ENCODE data around the gene ISYNA1.
"Not testable (repeated sequence)": the region's sequence is repeated elsewhere in the genome, so short reads cannot be mapped to it uniquely, and the experiment has no call there.

The ISYNA1 gene

DNA sequence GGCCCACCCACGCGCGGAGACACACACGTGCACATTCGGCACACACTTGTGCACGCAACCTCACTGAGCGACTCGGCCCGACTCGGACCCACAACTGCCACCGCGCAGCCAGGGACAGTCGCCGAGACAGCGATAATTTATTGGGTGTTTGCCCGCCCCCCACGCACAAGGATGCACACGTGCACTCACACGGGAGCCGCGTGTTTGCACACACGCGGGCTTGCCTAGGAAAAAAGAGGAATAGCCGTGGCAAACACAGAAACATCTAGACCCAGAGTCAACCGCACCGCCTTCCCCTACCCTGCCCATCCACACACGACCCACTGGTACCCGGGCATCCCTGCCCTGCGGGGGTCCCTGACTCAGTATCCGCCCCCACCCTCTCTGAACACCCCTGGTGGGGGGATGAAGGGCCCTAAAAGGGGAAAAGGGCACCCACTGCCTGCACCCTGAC lies 19.9 kb downstream of the ISYNA1 start:
- DNase-seq, result no peak

DNA sequence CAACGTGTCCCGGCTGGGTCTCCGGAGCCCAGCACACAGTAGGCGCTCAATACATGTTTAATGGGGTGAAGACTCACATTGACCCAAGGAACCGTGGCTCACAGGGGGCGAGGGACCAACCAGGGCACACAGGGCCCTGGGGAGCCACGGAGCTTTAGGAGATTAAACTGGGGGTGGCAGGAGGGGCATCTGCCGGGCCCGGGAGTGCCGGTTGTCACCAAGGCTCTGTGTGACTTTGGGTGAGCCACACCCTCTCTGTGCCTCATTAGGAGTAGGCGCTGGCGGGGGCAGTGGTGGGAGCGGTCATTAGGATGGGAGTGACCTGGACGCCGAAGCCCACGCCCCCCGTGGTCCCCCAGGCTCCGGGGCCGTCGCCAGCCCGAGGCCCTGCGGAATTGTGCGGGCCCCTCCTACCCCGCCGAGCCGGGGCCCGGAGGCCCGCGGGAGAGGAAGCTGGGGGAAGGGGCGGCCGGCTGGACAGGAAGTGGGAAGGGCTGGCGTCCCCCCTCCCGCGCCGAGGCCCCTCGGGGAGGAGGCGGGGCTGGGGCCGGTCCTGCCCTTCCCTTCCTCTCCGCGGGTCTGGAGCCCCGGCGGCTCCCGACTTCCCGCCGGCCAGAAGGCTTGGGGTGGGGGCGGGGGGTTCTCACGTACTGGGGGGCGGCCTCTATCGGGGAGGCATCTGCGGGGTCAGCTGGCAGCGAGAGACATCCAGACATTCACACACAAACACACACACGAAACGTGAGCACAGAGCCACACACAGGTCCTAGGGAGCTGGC lies 20.5 kb downstream of the ISYNA1 start:
- DNase-seq, result peak; percentile 54

DNA sequence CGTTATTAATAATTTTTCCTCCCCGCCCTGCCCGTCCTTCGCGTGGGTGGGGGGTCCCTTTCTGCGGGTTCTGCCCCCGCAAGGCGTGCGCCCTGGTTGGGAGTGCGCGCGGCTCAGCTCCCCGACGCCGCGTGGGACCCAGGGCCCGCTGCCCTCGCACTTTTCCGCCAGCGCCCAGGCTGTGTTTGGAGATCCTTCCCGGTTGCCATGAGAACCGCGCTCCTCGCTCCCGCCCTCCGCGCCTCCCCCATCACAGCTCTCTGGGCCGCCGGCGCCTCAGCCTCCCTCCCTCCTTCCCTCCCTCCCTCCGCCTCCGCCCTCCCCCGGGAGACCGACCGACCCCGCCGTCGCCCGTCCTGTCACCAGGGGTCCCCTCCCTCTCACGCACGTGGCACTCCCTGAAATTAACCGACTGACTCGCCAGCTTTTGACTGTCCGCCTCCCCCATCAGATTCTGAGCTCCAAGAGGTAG lies 21.1 kb downstream of the ISYNA1 start:
- DNase-seq, result peak; percentile 64

DNA sequence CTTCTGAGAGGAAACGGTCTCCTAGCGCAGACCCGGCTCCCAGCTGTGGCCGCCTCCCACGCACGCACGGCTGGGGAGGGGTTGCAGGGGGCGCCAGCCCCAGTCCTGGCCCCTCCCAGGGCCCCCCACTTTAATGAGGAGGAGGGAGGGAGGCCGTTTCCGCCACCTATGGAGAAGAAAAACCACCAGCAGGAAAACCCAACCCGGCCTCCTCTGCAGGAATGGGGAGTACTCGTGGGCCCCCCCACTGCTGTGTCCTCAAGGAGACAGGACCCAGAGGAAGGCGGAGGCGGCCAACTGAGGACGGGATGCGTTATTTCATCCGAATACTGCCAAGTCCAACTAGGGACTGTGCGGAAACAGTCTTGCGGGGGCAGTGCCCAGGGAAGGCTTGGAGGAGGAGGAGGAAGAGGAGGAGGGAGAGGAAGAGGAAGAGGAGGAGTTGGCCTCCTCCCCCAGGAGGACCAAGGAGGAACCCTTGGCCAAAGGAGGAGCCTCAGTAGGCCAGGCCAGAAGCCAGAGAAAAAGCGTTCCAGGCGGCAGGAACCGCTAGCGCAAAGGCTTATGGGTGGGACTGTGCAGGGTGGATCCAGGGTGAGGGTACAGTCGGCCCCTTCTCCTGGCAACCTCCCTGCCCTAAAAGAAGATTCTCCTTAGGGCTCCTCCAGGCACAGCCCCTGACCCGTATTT lies 22.6 kb downstream of the ISYNA1 start:
- no peak for DNase-seq

DNA sequence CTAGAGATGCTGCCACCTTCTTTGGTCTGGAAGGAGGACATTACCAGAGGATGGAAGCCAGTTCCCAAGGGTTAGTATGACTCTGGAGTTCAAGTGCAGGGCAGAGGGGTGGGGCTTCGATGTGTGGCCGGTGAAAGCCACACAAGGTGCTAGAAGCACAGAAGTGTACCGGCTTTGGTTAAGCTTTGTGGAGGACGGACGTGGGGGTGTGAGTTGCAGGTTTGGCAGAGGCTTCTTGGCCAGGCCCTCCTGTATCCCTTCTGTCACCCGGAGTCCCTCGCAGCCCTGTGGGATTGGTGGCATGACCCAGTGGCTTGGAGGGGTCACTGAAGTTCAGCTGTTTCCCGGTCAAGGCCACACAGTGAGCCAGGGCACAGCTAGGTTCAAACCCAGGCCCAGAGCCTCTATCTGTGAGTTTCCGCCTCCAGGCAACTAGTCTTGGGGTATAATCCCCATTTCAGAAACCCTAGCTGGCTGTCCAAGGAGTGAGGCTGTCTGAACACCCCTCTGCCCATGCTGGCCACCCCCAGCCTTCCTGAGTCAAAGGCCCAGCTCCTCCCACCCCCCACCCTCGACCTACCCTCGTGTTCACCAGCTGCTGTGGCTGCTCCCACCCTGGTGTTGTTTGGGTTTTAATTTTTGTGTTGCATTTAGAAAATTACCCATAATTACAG lies 23.3 kb downstream of the ISYNA1 start:
- no peak for DNase-seq

DNA sequence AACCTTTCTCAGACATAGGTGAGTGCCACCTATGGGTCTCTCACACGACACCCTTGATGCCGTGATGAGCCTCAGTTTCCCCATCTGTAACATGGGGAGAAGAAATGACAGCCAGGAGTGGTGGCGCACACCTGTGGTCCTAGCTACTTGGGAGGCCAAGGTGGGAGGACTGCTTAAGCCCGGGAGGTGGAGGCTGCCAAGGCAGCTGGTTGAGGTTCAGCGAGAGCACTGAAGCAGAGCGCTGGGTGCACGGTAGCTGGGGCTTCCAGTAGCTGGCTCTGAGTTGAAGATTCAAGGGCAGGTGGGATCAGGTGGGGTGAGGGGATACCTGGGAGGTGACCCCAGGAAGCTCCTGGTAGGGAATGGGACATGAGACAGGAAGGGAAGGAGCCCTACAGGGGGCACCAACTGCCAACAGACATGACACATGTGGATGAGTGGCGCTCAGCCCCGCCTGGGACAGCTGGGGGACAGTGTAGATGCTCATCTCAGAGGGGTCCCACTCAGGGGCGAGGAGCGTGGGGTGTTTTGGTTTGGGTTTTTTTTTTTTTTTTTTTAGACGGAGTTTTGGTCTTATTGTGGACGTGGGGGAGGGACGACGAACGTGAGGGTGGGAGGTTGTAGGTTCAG lies 25.2 kb downstream of the ISYNA1 start:
- no peak for DNase-seq

DNA sequence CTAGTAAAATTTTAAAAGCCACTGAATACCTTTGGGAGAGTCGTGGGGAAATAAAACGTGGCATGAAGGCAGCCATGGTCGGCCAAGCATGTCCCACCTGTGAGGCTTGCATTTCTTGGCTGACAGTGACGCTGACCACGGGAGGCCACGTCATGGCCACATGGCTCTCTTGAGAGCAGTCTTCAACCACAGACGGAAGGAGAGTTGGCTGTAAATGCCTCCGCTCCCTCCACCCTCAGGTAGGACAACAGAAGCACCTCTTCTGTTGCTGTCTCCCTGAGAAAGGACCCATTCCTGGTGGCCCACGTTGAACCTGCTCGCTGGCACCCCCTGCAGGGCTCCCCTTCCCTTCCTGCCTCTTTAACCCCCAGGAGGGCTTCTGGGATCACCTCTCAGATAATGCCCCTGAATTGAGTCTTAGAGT lies 29.9 kb downstream of the ISYNA1 start:
- peak; percentile 28 for DNase-seq

DNA sequence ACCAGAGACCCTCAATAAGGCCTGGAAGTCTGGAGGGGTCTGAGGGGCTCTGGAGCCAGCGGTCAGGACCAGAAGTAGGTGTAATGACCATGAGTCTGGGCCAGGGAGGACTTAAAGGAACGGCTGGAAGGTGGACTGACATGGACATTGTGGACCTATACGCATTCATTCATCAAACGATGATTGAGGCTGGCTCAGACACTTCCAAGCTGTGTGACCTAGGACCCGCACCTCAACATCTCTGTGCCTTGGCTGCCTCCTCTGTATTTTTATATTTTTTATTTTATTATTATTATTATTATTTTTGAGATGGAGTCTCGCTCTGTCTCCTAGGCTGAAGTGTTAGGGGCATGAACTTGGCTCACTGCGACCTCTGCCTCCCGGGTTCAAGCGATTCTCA lies 31.2 kb downstream of the ISYNA1 start:
- no peak for DNase-seq

DNA sequence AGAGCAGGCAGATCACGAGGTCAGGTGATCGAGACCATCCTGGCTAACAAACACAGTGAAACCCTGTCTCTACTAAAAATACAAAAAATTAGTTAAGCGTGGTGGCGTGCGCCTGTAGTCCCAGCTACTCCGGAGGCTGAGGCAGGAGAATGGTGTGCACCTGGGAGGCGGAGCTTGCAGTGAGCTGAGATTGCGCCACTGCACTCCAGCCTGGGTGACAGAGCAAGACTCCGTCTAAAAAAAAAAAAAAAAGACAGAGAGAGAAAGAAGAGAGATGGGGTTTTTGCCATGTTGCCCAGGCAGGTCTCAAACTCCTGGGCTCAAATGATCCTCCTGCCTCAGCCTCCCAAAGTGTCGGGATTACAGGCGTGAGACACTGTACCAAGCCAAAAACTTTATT lies 32.2 kb downstream of the ISYNA1 start:
- not testable (repeated sequence) for DNase-seq

DNA sequence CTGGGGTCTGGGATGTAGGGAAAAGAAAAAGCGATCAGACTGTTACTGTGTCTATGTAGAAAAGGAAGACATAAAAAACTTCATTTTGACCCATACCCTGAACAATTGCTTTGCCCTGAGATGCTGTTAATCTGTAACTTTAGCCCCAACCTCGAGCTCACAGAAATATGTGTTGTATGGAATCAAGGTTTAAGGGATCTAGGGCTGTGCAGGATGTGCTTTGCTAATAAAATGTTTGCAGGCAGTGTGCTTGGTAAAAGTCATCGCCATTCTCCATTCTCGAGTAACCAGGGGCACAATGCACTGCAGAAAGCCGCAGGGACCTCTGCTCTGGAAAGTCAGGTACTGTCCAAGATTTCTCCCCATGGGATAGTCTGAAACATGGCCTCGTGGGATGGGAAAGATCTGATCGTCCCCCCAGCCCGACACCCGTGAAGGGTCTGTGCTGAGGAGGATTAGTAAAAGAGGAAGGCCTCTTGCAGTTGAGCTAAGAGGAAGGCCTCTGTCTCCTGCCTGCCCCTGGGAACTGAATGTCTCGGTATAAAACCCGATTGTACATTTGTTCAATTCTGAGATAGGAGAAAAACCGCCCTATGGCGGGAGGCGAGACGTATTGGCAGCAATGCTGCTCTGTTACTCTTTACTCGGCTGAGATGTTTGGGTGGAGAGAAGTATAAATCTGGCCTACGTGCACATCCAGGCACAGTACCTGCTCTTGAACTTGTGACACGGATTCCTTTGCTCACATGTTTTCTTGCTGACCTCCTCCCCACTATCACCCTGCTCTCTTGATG lies 35.3 kb downstream of the ISYNA1 start:
- not testable (repeated sequence) for DNase-seq

DNA sequence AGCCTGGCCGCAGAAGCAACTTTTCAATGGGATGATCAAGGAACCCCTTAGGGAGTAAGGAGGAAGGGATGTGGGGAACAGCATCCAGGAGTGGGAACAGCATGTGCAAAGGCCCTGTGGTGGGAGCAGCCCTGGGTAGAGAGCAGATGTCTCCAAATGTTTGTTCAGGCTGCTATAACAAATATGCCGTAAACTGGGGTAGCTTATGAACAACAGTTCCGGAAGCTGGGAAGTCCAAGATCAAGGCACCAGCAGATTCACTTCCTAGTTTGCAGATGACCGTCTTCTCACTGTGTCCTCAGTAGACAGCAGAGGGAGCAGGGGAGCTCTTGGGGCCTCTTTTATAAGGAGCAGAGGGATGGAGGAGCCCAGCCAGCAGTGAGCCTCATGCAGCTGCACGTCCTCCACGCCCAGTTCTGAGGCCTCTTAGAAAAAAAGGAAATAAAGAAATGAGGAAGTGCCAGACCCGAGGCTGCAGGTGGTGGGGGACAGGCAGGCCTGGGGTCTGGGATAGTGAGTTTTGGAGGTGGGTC lies 36.3 kb downstream of the ISYNA1 start:
- no peak for DNase-seq

DNA sequence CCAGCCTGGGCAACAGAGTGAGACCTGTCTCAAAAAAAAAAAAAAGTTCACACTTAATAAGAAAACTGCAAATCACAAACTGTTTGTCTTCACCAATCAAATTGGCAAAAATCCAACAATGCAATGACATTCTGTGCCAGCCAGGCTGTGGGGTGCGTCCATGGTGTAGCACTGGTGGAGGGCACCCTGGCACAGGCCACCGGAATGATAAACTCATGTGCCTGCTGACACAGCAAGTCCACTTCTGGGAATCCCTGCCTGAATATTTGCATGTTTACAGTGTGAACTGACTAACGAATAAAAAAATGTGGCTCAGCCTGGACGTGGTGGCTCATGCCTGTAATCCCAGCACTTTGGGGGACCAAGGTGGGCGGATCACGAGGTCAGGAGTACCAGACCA lies 38.9 kb downstream of the ISYNA1 start:
- no peak for DNase-seq

DNA sequence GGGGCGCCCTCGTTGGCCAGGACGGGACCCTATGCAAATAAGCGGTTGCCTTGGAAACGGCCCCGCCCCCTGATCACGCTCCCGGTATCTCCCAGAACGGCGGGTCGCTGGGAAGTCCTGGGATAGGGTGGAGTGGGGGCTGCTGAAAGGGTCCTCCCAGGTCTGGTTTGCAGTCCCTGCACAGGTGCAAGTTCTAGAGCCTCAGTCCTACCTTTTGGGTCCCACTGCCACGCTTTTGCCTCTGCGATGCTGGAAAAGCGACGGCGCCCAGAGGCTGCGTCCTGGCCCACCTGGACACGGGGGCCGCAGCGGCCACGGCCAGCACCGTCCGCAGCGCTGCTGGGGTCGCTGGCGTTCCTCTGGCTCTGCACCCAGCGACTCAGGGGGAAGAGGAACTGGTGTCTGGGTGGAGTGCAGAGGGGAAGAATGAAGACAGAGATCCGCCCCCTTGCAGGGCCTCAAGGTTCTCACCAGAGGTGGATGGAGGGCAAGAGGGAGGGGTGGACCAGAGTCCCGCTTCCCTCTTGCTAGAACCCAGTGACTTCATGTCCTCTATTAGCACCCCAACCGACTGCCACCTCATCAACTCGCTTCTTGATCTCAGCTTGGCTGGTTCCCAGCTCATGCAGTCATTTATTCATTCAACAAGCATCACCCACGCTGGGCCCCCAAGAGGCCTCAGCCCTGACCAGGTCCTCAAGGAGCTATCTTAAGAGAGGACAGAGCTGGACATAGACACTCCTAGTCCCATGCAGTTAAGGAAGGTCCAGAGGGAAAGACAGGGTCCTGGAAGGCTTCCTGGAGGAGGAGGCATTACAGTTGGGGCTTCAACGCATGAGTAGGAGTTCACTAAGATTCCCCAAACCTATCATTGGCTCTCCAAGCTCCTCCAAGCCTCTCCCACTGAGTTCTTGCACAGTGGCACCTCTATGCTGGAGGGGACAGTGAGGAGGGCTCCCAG lies 40.4 kb downstream of the ISYNA1 start, which contains the start of gene LRRC25:
TSS of gene LRRC25 (minus strand) at position 381 of the 961 bp plus-strand sequence. CDS start 659 bp downstream, outside the sequence.
- DNase-seq, result no peak

DNA sequence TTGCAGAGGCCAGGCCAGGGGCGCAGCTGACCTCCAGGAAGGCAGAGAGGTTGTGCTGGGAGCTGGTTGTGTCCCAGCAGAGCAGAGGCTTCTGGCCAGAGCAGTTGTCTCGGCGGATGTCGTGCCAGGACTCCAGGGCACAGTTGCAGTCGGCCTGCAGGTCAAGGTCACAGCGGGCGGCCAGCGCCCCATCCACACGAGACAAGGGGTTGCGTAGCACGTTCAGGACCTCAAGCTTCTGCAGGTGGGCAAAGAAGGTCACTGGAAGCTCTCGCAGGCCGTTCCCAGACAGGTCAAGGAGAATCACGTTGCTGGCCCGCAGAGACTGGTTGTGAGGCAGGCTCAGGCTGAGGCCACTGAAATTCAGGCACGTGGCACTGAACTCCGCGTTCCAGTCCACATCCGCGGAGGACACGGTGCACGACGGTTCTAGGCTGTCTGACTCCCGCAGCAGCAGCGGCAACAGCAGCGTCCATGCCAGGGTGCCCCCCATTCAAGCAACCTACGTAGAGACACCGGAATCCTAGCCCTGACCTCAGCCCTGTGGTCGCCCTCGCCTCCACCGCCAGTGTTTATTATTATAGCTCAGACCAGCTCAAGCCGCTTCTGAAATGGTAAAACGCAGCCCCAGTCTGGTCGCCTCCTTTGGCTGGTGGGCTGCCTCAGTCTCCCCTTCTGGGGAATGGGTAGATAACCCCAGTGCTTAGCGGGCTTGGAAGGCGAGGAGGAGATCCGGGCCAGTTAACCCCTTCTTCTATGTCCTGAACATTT lies 41.3 kb downstream of the ISYNA1 start:
- DNase-seq, result no peak

DNA sequence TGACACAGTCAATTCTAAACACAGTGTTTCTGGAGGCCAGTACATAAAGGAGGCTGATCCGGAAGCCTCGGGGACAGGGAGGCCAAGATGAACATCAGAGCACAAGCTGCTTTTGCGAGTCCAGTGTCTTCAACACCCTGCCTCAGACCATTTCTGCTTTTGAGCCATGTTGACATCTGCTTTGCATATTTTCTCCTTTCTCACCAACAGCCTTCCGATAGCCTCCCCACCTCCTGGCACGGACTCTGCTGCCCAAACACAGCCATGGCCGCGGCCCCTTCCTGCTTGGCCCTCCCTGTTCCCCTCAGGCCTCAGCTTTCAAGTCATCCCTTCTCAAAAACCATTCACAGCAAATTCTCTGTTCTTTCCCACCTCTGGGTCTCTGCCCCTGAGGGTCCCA lies 44.1 kb downstream of the ISYNA1 start:
- DNase-seq, result no peak

DNA sequence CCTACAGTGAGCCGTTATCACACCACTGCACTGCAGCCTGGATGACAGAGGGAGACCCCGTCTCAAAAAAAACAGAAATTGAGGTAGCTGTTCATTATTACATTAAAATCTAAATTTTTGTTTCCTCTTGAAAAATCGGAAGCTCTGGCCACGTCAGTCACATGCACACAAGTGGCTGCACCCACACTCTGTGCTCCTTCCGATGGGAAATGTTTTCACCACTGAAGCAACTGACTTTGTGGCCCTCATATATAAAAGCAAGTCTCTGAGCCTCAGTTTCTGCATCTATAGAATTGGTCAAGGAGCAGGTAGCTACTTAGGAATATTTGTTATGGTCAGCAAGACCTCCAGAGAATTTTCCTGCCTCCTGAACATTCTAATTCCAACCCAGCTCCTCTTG lies 45.0 kb downstream of the ISYNA1 start:
- no peak for DNase-seq

DNA sequence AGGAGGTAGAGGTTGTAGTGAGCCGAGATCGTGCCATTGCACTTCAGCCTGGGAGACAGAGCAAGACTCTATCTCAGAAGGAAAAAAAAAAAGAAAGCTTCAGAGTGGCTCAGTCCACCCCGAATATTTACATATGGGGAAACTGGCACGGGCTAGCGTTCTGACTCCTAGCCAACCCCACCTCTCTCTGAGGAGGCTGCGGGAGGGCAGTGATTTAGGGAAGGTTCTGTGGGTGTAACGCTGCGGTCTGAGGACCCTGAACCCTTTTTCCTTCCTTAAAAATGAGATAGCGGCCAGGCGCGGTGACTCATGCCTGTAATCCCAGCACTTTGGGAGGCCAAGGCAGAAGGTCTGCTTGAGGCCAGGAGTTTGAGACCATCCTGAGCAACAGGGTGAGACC lies 45.5 kb downstream of the ISYNA1 start:
- no peak for DNase-seq

DNA sequence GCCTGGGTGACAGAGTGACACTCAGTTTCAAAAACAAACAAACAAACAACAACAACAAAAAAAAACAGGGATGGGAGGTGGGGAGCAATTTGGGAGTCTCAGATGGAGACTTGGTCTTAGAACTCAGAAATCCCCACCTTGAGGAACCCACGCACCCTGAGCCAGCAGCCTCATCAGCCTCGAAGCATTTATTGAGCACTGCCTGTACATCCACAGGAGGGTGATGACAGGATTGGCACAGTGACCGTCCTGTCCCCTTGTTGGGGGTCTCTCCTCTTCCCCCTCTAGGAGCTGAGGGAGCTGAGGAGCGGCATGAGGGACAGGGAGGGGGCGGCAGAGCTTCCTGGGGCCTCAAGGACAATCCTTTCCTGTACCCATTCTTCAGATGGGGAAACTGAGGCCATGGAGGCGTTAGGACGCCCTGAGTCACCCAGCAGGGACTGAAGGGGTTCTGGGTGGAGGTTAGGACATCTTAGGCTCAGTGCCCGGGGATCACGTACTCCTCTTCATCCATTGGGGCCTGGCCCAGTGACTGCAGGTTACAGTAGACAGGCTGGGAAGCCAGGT lies 46.3 kb downstream of the ISYNA1 start:
- DNase-seq, result no peak

DNA sequence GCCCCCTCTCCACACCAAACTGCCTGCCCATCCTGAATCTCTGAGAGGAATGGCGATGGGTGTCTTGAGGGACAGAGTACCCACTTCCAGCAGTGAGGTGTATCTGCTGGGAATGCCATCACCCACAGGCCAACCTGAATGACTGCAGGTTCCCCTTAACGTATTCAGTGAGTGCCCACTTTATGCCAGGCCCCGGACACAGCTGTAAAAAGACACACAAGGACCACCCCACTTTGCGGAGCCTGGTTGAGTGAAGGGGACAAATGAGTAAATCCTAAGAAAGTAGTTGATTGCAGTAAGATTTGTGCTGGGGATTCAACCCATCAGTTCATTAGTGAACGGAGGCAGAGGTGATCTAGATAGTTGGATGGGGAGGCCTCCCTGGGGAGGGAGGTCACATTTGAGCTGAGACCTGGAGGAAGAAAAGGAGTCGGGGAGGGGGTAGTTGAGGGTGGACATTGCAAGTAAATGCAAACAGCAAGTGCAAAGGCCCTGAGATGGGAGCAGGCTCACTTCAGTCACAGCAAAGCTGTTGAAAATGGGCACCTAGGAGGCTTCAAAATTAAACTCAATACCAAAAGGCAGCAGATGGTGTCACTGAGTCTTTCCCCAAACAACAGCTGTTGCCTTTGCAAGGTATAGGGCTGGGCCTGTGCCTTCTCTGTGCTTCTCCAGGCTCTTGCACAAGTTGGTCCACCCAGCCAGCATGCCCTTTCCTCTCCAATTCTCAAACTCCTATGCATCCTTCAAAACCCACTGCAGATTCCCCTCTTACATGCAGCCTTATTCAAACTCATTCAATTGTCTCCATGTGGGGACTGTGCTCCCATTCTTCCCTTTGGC lies 47.6 kb downstream of the ISYNA1 start:
- no peak for DNase-seq

Measured in SHP77 treated with DMSO at 0.1 percent for 48 hours (cell line).